Stimulated activated CD8-positive, alpha-beta memory T cell treated with anti-CD3 and anti-CD28 coated beads, Interleukin-2, amount 100 ng/mL, for 48 hours (primary cell): Measurements from ENCODE around the gene UST.
"Not testable (repeated sequence)": the region's sequence is repeated elsewhere in the genome, so short reads cannot be mapped to it uniquely, and the experiment has no call there.

Experiments
- DNase-seq, 2 donors: peaks; one replicate each; pipeline ENCODE4 v3.0.0-alpha.2; 2020; ENCODE audit warnings: low read depth in 2 of 2

Gene UST

DNA sequence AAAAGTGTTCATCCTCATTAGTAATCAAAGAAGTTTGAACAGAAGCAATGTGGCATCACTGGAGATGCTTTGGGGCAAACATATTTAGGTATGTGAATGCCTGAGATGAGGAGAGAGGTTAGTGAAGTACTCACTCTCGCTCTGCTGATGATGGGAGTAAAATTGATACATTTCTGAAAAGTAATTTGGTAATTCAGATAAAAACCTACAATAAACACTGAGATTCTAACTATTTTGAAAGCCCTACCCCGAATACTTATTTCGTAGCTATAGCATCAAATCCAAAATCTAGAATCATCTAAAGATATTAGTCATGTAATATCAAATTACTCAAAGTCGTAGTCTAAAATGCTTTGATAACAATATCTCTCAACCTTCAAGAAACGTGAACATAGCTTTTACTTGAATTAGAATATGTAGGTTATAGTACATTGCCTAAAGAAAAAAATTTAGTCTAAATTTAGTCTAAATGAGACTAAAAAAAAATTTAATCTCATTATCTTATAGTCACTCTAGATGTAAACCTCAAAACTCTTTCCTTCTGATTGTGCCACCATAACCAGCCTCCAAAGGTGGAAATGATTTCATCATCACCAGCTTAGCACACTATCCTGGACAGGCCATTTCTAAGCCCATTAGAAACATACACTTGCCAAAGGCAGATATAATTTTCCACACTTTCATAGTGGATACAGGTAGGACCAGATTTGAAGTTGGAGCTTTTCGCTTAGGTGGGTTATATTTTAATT lies 338.2 kb downstream of the UST start:
- DNase-seq: no peak

- DNase-seq: no peak
These were observed 338.7 kb downstream of the UST start for GRCh38 chr6:149085557-149085938.

DNA sequence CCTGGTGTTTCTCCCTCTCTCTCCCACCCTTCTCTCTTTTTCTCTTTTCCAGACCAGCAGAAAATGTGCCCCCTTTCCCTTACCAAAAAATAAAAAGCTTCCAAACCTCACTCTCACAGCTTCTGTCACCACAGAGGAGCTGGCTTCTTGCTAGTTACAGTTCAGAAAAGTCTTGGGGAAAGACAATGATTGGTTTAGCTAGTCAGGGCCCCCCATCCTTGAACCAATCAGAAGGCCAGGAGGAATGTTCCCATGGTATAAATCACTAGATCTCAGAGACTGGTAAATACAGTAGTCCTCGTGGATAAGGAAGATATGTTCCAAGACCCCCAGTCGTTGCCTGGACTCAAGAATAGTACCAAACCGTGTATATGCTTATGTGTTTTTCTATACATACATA lies 339.5 kb downstream of the UST start:
- DNase-seq: no peak

DNA sequence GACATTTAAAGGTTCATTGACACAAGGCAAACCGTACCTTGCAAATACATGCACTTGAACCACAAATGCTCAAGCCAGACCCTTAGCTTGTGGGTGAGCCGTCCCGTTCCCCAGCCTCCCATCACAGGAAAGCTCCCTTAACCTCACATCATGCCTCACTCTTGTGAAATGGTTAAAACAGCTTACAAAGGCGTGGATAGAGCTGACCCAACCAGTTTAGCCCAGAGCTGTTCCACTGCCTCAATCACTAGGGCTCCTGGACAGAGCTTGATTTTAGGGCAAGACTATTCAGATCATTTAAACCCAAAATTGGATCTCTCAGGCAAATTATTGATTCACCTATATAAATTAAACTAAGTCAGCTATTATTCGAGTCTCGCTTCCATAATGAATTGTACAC lies 341.1 kb downstream of the UST start:
- DNase-seq: no peak

DNA sequence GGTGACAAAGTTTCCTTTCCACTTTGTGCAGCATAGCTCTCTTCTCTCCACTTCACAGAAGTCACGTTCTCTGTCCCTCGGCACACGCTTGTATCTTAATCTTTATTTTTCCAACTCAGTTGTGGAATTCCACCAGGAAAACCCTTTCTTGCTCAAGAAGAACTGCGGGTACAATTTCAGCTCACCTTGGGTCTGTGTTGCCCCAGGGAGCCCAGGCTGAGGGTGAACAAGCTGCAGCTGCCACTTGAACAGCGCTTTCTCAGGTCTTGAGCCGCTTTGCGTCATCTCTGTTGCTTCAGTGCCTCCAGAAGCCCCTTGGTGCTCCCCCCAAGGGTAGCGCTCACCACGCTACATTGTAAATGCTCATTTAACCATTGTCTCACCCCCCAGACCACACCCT lies 341.5 kb downstream of the UST start:
- DNase-seq: no peak

DNA sequence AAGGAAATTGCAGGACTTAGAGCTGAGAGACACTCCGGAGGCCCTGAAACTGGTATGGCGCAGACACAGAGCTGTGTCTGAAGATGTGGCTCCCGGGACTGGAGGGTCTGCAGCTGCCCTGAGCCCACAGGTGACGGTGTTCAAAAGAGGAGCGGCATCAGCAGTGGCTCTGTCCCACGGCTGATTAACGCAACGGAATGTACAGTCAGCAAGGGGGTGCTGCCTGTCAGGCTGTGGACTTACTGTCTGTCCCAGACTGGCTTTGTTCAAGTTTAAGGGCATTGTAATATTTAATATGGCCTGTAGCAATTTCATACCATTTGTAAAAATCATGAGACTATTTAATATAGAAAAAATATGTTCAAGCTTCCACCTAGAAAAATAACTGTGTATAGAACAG lies 342.7 kb downstream of the UST start:
- DNase-seq: no peak

DNA sequence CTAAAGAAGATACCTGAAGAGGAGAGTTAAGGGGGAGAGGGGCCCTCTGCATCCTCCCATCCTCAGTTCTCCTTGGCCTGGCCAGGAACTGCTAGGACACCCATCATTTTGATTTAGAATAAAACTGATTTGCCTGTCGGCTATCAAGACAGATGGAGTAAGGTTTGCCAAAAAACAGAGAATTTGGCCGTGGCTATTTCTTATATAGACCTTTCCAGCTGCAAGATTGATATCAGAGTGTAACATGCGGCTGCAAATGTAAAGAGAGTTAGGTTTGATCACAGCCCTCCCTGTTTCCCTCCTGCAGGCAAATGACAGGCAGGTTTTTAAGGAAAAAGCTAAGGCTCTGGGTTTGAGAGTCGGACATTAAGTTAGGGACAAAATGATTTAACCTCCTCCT lies 344.1 kb downstream of the UST start:
- no peak for DNase-seq

- DNase-seq: no peak
These were observed 346.8 kb downstream of the UST start for GRCh38 chr6:149093643-149094042.

DNA sequence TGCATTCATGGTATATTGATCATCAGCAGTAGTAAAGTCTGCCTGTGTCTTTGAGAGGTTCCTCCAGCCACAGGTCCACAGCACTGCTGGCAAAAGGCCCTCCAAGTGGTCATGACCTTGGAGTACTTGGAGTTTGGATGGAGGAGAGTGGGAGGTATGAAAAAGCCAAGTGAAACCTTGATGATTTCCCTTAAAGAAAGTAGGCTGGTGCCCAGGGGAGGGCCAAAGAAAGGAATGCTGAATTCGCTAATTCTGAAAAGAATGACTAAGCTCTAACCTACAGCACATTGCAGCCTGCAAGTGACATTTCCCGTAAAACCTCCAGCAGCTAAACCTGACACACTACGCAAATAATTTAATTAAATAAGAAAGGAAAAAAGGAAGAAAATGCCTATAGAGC lies 347.3 kb downstream of the UST start:
- DNase-seq: no peak

GRCh38 chr6:149094934-149095351 lies 348.1 kb downstream of the UST start:
- no peak for DNase-seq

DNA sequence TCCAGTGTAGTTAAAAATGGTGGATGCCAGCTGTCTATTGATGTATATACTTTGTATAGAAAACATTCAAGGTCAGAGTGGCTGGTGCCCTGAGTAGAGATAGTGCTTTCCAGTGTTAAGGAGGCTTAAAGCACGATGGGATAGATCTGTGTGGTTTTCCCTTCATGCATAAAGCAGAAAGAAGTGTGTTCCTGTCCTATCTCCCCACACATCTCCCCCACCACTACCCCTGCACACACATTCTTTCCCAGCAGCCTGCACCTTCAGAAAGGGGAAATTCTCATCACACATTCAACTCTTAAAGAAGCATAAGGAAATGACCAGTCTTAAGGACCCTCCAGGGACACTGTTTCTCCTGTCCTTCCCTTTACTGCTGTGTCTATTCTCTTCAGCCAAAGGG lies 349.0 kb downstream of the UST start:
- no peak for DNase-seq

GRCh38 chr6:149097794-149098193 lies 351.0 kb downstream of the UST start:
- no peak for DNase-seq

GRCh38 chr6:149098700-149099276 lies 352.0 kb downstream of the UST start:
- no peak for DNase-seq

GRCh38 chr6:149102324-149102723 lies 355.5 kb downstream of the UST start:
- DNase-seq: no peak

- DNase-seq: not testable (repeated sequence)
These were observed 357.1 kb downstream of the UST start for GRCh38 chr6:149103950-149104349.

GRCh38 chr6:149107520-149107919 lies 360.7 kb downstream of the UST start:
- no peak for DNase-seq

DNA sequence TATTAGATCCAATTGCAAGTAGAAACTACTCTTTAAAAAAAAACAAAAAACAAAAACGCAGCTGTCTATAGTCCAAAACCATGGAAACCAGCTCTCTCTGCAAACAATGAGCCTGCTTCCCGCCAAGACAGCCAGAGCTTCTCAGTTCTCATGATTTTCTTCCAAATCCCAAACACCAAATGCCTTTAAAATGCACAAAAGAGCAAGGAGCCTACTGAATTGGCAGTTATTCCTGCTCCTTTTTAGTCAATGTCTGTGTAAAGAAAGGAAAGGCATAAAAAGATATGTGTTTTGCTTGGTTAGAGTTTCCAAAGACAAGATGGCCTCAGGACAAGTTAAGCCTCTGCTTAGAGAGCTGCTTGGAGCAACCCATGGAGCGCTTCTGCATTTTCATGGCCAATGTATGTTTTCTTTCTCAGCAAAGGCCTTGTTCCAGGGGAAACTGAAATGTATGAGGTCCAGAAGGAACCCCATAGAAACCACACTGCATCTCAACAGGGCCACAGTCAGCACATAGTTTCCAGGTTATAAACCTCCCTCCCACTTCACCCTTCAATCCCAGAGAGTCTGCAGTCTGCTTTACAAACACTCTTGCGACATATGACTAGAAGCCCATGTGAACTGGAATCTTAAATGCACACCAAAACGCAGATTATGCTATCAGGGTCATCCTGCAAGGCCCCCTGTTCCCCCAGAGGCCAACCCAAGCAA lies 361.4 kb downstream of the UST start:
- DNase-seq: no peak

- DNase-seq: no peak
These were observed 361.9 kb downstream of the UST start for GRCh38 chr6:149108749-149109100.

DNA sequence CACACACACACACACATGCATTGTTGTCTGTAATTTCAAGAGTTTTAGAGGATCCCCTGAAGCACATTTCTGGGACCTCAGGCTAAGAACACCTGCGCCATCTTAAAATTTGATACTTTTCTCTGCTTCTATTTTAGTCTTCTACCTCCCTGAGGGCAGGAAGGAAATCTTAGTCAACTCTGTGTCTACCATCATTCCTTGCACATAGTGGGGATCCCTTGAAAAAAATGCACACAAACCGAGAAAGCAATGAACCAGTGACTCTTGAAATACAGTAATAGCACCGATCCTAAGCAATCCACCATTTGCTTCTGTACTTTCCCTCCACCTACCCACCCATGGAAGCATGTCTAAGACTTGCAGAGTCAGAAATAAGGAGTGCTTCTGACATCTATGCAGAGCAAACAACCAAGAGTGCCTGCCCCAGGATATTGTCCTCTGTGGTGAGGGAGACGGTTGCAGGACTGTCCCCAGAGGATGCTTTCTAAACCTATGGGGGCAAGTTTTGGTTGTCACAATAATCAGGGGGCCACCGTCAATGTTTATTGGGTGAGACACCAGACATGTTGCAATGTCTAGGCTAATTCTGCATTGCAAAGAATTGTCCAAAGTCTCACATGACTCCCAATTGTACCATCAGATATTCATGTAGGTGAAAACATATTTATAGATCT lies 362.7 kb downstream of the UST start:
- DNase-seq: no peak

GRCh38 chr6:149111556-149112115 lies 364.8 kb downstream of the UST start:
- DNase-seq: no peak

- DNase-seq: no peak
These were observed 366.1 kb downstream of the UST start for GRCh38 chr6:149112976-149113375.

DNA sequence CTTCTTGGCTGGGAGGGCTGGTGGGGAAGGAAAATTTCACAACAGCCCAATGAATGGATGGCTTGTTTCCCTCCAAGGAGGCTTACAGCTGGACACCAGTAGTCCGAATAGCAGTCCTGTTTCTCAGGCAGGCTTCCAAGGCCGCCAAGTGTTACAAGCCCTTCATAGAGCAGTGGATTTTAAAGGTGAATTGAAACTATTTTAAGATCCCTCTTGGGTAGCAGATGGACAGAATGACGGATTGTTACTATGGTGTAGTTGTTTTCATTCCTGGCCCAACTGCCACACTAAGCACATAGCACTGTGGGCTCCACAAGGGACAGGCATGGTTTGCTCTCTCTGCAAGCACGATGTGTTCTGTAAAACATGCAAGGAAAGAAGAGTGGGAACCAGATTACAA lies 367.3 kb downstream of the UST start:
- no peak for DNase-seq
